ENCODE results near the gene MACIR. TPM values are rescaled to one million over a fixed set of nuclear protein-coding genes. Genes with fewer than 3 reads are reported as not detected.

Gene MACIR
- total RNA-seq, 3 donors from 2014 or later = 30.3 to 72.5 (median 67.9) TPM

GRCh38 chr5:103295871-103296270 is 37.3 kb downstream of the MACIR start:
- DNase-seq (no peak), ATAC-seq (no peak)
- no peak for TF ChIP-seq CTCF (IDR thresholded peaks at IDR 0.05)
- Histone ChIP-seq H3K36me3 (ENCODE audit: low read depth) (no peaks in the 10 kb centered on the region), H3K4me3 (no peak overlapping the region), H3K9me3 (no peaks in the 10 kb centered on the region), H3K4me1 (ENCODE audit: low read depth) (no peaks in the 10 kb centered on the region)
- intact Hi-C loops (cut with DNase I, micrococcal nuclease) = no loop called here

- no peak for TF ChIP-seq CTCF (IDR thresholded peaks at IDR 0.05)
- intact Hi-C loops (cut with DNase I, micrococcal nuclease) = no loop called here
- no peak overlapping the region for H3K4me3 ChIP-seq
- DNase-seq = no peak
- no peaks in the 10 kb centered on the region for H3K4me1 ChIP-seq (ENCODE audit: low read depth)
- H3K36me3 ChIP-seq (ENCODE audit: low read depth) = no peaks in the 10 kb centered on the region
- H3K9me3 ChIP-seq = no peaks in the 10 kb centered on the region
- ATAC-seq = no peak
Measured at GRCh38 chr5:103298117-103298516, 39.6 kb downstream of the MACIR start.

GRCh38 chr5:103298607-103299188 is 40.1 kb downstream of the MACIR start:
- H3K36me3 ChIP-seq (ENCODE audit: low read depth) = no peaks in the 10 kb centered on the region
- DNase-seq (no peak), ATAC-seq (no peak)
- intact Hi-C loops (cut with DNase I, micrococcal nuclease) = no loop called here
- H3K4me1 ChIP-seq (ENCODE audit: low read depth) = no peaks in the 10 kb centered on the region
- no peak overlapping the region for H3K4me3 ChIP-seq
- TF ChIP-seq CTCF (IDR thresholded peaks at IDR 0.05) = no peak
- no peaks in the 10 kb centered on the region for H3K9me3 ChIP-seq

GRCh38 chr5:103305809-103306208 is 47.2 kb downstream of the MACIR start:
- no peak overlapping the region for H3K4me3 ChIP-seq
- H3K9me3 ChIP-seq = no peaks in the 10 kb centered on the region
- no peak for TF ChIP-seq CTCF (IDR thresholded peaks at IDR 0.05)
- DNase-seq (peak in 1 of 3 donors; percentile 4), ATAC-seq (peak; percentile 97)
- H3K36me3 ChIP-seq (ENCODE audit: low read depth) = no peaks in the 10 kb centered on the region
- intact Hi-C loops (cut with DNase I, micrococcal nuclease) = no loop called here
- H3K4me1 ChIP-seq (ENCODE audit: low read depth) = no peaks in the 10 kb centered on the region

- DNase-seq (no peak), ATAC-seq (no peak)
- intact Hi-C loops (cut with DNase I, micrococcal nuclease) = no loop called here
- H3K4me1 ChIP-seq (ENCODE audit: low read depth) = no peaks in the 10 kb centered on the region
- no peak overlapping the region for H3K4me3 ChIP-seq
- no peaks in the 10 kb centered on the region for H3K36me3 ChIP-seq (ENCODE audit: low read depth)
- TF ChIP-seq CTCF (IDR thresholded peaks at IDR 0.05) = no peak
- no peaks in the 10 kb centered on the region for H3K9me3 ChIP-seq
Measured at GRCh38 chr5:103307470-103307869, 48.9 kb downstream of the MACIR start.

GRCh38 chr5:103308774-103309173 is 50.2 kb downstream of the MACIR start:
- ATAC-seq = peak; percentile 50
- Histone ChIP-seq H3K9me3 (no peaks in the 10 kb centered on the region), H3K4me1 (ENCODE audit: low read depth) (no peaks in the 10 kb centered on the region), H3K4me3 (no peak overlapping the region), H3K36me3 (ENCODE audit: low read depth) (no peaks in the 10 kb centered on the region)
- no peak for DNase-seq
- no peak for TF ChIP-seq CTCF (IDR thresholded peaks at IDR 0.05)
- intact Hi-C loops (cut with DNase I, micrococcal nuclease) = no loop called here
